ENCODE data around the gene CNN2. TPM values are rescaled to one million over a fixed set of nuclear protein-coding genes. Genes with fewer than 3 reads are reported as not detected.

Gene CNN2
- total and polyA plus RNA-seq, 2 of the 13 experiments (the other 11 are each of a cell fraction or from before 2014, with no cell fraction given), result 63.6 to 70.0 TPM

DNA sequence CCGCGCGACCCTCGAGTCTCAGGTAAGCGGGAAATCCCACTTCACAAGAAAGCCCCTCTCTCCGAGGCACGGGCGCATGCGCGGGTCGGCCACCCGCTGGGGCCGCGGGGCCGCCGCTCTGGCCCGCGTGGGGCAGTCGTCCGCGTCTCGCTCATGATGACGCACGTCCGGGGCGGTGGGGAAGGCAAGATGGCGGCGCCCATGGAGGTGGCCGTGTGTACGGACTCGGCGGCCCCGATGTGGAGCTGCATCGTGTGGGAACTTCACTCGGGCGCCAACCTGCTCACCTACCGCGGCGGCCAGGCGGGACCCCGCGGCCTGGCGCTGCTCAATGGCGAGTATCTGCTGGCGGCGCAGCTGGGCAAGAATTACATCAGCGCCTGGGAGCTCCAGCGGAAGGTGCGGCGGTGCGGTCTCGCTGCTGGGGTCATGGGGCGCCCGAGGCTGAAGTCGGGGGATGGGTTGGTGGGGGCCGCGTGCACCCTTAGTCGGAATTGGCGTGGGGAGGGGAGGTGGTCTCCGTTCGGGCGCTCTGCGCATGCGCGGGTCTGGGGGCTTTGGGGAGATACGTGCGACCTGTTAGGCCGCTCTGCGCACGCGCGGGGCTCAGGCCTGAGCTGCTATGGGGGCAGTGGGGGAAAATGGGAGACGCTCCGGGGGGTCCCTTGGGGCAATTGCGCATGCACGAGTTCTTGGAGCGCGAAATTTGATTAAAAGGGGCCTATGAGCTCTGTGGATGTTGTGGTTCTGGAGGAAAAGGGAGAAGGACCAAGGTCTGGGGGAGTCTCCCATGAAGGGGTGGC is 42.0 kb upstream of the CNN2 start, which contains the start of gene WDR18 (continued):
- TF ChIP-seq, protein P1, sequence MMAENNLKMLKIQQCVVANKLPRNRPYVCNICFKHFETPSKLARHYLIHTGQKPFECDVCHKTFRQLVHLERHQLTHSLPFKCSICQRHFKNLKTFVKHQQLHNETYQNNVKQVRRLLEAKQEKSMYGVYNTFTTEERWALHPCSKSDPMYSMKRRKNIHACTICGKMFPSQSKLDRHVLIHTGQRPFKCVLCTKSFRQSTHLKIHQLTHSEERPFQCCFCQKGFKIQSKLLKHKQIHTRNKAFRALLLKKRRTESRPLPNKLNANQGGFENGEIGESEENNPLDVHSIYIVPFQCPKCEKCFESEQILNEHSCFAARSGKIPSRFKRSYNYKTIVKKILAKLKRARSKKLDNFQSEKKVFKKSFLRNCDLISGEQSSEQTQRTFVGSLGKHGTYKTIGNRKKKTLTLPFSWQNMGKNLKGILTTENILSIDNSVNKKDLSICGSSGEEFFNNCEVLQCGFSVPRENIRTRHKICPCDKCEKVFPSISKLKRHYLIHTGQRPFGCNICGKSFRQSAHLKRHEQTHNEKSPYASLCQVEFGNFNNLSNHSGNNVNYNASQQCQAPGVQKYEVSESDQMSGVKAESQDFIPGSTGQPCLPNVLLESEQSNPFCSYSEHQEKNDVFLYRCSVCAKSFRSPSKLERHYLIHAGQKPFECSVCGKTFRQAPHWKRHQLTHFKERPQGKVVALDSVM (CRISPR knock-in tag; IDR thresholded peaks at IDR 0.05), result no peak; the same call in 1 of the 2 replicates
- TF ChIP-seq ZNF546 (CRISPR knock-in tag; conservative IDR thresholded peaks at IDR 0.05) (peak; percentile 91; the same call in 1 of the 2 replicates), ZNF430 (CRISPR knock-in tag; IDR thresholded peaks at IDR 0.05) (0 out of 2 replicates have a peak, but pooled peaks have one; percentile 52), IKZF4 (CRISPR knock-in tag; IDR thresholded peaks at IDR 0.05; ENCODE audit: borderline replicate concordance, low read depth, not compliant biosample characterization) (no peak), CBFB (CRISPR knock-in tag; IDR thresholded peaks at IDR 0.05) (peak; percentile 74; the same call in 1 of the 2 replicates), ZNF589 (CRISPR knock-in tag; conservative IDR thresholded peaks at IDR 0.05) (no peak), ZNF510 (CRISPR knock-in tag; IDR thresholded peaks at IDR 0.05; ENCODE audit: low read depth) (no peak), PTBP1 (IDR thresholded peaks at IDR 0.05; ENCODE audit: low read depth, low read length, poor library complexity, severe bottlenecking) (no peak), GLI4 (CRISPR knock-in tag; IDR thresholded peaks at IDR 0.05; ENCODE audit: borderline replicate concordance) (no peak), MYNN (CRISPR knock-in tag; IDR thresholded peaks at IDR 0.05; ENCODE audit: low read depth) (no peak; the same call in 1 of the 2 replicates), ZNF44 (CRISPR knock-in tag; IDR thresholded peaks at IDR 0.05) (peak; percentile 93), TARDBP (CRISPR knock-in tag; IDR thresholded peaks at IDR 0.05) (peak; percentile 63), AGO1 (IDR thresholded peaks at IDR 0.05; ENCODE audit: low read depth, low read length, poor library complexity, severe bottlenecking) (peak; percentile 67), BORCS8-MEF2B (CRISPR knock-in tag; IDR thresholded peaks at IDR 0.05) (peak; percentile 70; the same call in 1 of the 2 replicates), ZNF563 (CRISPR knock-in tag; IDR thresholded peaks at IDR 0.05) (no peak), ZFP82 (CRISPR knock-in tag; IDR thresholded peaks at IDR 0.05; ENCODE audit: borderline replicate concordance) (peak; percentile 96), SMAD3 (CRISPR knock-in tag; IDR thresholded peaks at IDR 0.05) (peak; percentile 48; the same call in 1 of the 2 replicates)
- TF ChIP-seq, protein P2, sequence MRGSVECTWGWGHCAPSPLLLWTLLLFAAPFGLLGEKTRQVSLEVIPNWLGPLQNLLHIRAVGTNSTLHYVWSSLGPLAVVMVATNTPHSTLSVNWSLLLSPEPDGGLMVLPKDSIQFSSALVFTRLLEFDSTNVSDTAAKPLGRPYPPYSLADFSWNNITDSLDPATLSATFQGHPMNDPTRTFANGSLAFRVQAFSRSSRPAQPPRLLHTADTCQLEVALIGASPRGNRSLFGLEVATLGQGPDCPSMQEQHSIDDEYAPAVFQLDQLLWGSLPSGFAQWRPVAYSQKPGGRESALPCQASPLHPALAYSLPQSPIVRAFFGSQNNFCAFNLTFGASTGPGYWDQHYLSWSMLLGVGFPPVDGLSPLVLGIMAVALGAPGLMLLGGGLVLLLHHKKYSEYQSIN (CRISPR knock-in tag; IDR thresholded peaks at IDR 0.05; ENCODE audit: borderline replicate concordance), result no peak
- TF ChIP-seq, protein P3, sequence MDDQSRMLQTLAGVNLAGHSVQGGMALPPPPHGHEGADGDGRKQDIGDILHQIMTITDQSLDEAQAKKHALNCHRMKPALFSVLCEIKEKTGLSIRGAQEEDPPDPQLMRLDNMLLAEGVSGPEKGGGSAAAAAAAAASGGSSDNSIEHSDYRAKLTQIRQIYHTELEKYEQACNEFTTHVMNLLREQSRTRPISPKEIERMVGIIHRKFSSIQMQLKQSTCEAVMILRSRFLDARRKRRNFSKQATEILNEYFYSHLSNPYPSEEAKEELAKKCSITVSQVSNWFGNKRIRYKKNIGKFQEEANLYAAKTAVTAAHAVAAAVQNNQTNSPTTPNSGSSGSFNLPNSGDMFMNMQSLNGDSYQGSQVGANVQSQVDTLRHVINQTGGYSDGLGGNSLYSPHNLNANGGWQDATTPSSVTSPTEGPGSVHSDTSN (CRISPR knock-in tag; IDR thresholded peaks at IDR 0.05; ENCODE audit: borderline replicate concordance), result no peak
- TF ChIP-seq, protein P4, sequence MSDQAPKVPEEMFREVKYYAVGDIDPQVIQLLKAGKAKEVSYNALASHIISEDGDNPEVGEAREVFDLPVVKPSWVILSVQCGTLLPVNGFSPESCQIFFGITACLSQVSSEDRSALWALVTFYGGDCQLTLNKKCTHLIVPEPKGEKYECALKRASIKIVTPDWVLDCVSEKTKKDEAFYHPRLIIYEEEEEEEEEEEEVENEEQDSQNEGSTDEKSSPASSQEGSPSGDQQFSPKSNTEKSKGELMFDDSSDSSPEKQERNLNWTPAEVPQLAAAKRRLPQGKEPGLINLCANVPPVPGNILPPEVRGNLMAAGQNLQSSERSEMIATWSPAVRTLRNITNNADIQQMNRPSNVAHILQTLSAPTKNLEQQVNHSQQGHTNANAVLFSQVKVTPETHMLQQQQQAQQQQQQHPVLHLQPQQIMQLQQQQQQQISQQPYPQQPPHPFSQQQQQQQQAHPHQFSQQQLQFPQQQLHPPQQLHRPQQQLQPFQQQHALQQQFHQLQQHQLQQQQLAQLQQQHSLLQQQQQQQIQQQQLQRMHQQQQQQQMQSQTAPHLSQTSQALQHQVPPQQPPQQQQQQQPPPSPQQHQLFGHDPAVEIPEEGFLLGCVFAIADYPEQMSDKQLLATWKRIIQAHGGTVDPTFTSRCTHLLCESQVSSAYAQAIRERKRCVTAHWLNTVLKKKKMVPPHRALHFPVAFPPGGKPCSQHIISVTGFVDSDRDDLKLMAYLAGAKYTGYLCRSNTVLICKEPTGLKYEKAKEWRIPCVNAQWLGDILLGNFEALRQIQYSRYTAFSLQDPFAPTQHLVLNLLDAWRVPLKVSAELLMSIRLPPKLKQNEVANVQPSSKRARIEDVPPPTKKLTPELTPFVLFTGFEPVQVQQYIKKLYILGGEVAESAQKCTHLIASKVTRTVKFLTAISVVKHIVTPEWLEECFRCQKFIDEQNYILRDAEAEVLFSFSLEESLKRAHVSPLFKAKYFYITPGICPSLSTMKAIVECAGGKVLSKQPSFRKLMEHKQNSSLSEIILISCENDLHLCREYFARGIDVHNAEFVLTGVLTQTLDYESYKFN (CRISPR knock-in tag; conservative IDR thresholded peaks at IDR 0.05), result peak; percentile 23; the same call in 1 of the 2 replicates

Measured in HepG2 (cell line).